ENCODE data around the gene ZNF346.
A peak's percentile ranks its signal among the peaks of the same experiment; 100 is the strongest.
"Not testable (repeated sequence)": the region's sequence is repeated elsewhere in the genome, so short reads cannot be mapped to it uniquely, and the experiment has no call there.

The ZNF346 gene, protein sequence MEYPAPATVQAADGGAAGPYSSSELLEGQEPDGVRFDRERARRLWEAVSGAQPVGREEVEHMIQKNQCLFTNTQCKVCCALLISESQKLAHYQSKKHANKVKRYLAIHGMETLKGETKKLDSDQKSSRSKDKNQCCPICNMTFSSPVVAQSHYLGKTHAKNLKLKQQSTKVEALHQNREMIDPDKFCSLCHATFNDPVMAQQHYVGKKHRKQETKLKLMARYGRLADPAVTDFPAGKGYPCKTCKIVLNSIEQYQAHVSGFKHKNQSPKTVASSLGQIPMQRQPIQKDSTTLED

DNA sequence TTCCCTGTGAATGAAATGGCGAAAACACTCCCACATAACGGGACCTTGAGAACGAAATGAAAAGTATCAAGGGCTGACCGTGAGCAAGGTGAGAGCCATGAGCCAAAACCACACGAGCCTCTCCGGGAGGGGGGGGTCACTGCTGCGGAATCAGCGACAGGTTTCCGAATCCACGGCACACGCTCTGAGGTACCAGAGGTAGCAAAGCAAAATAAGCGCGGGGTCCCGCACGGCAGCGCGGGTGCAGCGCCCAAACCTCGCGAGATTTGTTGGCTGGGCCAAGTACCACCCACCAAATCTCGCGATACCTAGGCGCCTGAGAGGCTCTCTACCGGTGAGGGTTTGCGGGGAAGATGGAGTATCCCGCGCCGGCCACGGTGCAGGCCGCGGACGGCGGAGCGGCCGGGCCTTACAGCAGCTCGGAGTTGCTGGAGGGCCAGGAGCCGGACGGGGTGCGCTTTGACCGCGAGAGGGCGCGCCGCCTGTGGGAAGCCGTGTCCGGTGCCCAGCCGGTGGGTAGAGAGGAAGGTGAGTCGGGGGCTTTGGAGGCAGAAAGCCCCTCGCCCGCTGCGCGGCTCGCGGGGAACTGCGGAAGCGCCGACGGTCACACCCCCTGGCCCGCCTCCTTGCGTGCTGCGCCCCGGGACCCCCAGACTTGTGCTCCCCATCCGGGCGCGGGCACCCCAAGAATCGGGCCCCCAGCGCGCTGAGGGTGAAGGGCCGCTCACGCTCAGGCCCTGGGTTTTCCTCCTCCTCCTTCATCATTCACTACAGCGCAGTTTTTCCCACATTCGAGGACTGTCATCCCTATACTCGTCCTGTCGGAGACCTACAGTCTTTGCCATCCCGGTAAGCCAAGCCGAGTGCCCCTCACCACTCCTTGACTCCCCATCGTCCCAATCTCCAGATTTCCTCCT, at the start of gene ZNF346:
Gene ZNF346, plus strand, starts transcription at position 311 of the 917 bp plus-strand sequence. Its CDS starts 43 bp downstream, at position 354.
- DNase-seq, result peak; percentile 92

DNA sequence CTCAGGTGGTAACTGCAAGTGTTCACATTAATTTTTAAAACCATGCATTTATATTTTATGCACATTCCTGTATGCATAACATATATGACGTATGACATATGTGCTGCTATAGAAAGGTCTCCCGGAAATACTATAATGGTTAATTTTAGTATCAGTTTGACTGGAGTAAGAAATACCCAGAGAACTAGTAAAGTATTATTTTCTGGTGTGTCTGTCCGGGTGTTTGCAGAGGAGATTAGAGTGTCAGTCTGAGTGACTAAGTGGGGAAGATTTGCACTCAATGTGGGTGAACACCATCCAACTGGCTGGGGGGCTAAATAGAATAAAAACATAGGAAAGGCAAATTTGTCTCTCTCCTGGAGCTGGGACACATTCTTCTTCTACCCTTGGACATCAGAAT, 42.8 kb upstream of the ZNF346 start:
- no peak for DNase-seq

DNA sequence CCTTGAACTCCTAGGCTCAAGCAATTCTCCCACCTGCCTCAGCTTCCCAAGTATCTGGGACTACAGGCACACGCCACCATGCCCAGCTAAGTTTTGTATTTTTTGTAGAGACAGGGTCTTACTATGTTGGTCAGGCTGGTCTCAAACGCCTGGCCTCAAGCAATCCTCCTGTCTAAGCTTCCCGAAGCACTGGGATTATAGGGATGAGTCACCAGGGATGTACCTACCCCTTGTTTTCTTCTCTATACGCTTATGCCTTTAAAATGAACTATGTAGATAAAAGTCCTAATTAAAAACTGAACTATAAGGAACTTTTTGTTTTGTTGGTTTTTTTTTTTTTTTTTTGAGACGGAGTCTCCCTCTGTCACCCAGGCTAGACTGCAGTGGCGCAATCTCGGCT, 41.7 kb upstream of the ZNF346 start:
- no peak for DNase-seq

DNA sequence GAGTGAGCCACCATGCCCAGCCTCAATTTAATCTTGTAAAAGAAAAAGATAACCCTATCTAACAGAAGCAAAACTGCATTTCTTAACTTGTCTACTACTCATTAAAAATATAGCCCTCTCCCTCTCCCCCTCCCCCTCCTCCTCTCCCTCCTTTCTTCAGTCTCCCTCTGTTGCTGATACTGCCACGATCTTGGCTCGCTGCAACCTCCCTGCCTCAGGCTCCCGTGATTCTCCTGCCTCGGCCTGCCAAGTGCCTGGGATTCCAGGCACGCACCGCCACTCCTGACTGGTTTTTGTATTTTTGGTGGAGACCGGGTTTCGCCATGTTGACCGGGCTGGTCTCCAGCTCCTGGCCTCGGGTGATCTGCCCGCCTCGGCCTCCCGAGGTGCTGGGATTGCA, 39.4 kb upstream of the ZNF346 start:
- DNase-seq, result not testable (repeated sequence)

DNA sequence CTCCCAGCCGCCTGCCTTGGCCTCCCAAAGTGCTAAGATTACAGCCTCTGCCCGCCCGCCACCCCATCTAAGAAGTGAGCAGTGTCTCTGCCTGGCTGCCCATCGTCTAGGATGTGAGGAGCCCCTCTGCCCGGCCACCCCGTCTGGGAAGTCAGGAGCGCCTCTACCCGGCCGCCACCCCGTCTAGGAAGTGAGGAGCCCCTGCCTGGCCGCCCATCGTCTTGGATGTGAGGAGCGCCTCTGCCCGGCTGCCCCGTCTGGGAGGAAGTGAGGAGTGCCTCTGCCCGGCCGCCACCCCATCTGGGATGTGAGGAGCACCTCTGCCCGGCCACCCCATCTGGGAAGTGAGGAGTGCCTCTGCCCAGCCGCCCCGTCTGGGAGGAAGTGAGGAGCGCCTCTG, 38.9 kb upstream of the ZNF346 start:
- DNase-seq, result not testable (repeated sequence)

DNA sequence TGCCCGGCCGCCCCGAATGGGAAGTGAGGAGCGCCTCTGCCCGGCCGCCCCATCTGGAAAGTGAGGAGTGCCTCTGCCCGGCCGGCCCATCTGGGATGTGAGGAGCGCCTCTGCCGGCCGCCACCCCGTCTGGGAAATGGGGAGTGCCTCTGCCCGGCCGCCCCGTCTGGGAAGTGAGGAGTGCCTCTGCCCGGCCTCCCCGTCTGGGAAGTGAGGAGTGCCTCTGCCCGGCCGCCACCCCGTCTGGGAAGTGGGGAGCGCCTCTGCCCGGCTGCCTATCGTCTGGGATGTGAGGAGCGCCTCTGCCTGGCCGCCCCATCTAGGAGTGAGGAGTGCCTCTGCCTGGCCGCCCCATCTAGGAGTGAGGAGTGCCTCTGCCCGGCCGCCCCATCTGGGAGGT, 38.3 kb upstream of the ZNF346 start:
- DNase-seq, result not testable (repeated sequence)

DNA sequence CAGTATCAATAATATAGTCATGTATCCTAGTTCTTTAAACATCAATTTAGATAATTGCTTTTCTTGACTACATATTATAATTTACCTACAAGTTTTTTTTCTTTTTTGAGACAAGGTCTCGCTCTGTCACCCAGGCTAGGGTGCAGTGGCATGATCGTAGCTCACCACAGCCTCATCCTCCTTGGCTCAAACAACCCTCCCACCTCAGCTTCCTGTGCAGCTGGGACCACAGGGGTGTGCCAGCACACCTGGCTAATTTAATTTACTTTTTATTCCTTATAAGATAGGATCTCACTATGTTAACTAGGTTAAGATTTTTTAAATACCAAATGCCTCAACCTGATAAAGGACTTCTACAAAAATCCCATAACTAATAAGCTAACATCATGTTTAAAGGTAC, 37.0 kb upstream of the ZNF346 start:
- DNase-seq, result peak; percentile 48

DNA sequence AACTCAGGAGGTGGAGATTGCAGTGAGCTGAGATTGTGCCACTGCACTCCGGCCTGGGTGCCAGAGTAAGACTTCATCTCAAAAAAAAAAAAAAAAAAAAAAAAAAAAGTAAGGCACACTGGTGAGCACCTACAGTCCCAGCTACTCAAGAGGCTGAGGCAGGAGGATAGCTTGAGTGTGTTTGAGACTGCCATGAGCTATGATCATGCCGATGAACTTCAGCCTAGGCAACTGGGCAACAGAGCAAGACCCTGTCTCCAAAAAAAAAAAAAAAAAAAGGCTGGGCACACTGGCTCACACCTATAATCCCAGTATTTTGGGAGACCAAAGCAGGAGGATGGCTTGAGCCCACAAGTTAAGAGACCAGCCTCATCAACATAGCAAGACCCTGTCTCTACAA, 36.2 kb upstream of the ZNF346 start:
- DNase-seq, result no peak

DNA sequence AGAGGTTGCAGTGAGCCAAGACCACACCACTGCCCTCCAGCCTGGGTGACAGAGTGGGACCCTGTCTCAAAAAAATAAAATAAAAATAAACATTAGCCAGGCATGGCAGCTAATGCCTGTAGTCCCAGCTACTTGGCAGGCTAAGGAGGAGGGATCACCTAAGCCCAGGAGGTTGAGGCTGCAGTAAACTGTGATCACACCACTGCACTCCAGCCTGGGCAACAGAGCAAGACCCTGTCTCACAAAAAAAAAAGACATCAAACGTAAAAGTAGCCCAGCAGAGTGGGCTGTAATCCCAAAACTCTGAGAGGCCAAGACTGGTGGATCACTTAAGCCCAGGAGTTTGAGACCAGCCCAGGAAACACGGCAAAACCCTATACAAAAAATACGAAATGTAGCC, 34.9 kb upstream of the ZNF346 start:
- DNase-seq, result no peak

DNA sequence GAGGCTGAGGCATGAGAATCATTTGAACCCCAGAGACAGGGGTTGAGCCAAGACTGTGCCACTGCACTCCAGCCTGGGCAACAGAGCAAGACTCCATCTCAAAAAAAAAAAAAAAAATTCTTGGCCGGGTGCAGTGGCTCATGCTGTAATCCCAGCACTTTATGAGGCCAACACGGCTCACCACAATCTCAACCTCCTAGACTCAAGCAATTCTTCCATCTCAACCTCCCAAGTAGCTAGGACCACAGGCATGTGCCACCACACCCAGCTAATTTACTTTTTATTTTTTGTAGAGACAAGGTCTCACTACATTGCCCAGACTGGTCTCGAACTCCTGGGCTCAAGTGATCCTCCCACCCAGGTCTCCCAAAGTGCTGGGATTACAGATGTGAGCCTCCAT, 29.4 kb upstream of the ZNF346 start:
- DNase-seq, result not testable (repeated sequence)

DNA sequence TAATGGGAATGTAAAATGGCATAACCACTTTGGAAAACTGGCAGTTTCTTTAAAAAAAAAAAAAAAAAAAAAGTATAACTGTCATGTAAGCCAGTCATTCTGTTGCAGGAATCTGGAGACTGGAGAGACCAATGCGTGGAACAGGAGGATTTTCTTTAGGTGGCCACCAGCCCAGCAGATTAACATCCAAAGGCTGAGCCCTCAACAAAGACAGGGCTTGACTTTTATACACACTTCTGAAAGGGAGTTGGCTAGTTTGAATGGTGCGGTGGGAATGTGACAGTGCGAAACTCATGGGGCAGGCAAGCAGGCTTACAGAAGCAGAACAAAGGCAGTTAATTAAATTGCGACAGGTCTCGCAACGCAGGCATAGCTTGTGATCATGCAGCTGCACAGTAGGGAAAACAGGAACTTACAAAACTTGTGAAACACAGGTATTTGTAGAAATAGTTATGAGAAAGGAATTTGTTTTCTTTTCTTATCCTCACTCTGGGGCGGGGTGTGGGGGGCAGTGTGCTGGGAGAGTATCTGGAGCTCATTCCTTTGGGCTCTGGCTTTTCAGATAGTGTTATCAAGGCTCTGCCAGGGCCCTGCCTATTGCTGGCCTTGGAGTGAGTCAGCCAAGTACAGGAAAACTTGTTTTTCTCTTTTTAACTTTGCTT, 27.9 kb upstream of the ZNF346 start:
- DNase-seq, result peak; percentile 71

DNA sequence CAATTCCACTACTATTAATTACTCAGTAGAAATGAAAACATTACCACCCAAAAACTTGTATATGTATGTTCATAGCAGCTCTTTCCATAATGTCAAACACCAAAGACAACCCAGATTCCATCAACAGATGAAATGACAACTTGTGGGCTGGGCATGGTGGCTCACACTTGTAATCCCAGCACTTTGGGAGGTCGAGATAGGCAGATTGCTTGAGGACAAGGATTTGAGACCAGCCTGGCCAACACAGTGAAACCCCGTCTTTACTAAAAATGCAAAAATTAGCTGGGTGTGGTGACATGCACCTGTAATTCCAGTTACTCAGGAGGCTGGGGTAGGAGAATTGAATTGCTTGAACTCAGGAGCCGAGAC, 27.4 kb upstream of the ZNF346 start:
- DNase-seq, result no peak

DNA sequence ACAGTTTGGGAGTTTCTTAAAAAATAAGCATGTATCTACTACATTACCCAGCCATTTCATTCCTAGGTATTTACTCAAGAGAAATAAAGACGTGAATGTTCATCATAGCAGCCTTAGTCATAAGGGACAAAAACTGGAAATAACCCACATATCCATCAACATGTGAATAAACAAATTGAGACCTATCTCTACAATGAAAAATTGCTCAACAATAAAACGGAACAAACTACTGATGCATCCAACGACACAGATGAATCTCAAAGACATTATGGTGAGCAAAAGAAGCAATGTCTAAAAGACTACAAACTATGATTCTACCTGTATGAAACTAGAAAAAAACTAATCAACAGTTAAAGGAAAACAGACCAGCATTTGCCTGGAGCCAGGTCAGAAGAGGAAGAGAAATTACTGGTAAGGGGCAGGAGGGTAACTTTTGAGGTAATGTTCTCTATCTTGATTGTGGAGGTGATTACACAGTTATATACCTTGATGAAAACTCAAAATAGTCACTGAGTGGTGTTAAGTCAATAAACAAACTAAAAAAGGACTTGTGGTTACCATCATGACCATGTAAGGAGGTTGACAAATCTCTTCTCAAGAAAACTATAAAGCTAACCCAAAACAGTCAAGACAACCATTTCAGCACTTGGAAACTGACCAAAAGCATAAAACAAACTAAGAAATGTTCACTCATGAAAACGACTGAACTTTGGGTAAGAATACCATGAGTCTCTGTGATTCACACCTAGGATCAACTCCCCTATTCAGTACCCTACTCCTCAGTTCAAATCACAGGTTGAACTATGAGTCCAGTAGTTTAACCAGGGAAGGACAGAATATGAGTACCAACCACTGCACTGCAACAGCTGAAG, 26.4 kb upstream of the ZNF346 start:
- DNase-seq, result no peak

DNA sequence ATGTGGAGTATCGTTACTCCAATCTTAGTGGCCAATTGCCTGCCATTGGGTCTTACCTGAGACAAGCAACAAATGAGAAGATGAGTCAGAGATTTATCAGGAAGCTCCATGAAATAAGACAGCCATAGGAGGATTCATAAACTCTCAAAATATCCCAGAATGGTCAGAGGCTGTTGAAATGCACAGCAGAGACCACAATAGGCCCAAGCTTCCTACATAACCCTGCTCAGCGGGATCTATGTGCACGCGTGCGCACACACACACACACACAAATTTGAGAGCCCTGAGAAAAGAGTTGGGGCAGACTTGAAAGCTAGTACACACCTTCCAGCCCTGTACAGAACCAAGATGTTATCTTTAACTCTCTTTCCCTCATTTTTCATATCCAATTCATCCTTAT, 25.7 kb upstream of the ZNF346 start:
- DNase-seq, result no peak

DNA sequence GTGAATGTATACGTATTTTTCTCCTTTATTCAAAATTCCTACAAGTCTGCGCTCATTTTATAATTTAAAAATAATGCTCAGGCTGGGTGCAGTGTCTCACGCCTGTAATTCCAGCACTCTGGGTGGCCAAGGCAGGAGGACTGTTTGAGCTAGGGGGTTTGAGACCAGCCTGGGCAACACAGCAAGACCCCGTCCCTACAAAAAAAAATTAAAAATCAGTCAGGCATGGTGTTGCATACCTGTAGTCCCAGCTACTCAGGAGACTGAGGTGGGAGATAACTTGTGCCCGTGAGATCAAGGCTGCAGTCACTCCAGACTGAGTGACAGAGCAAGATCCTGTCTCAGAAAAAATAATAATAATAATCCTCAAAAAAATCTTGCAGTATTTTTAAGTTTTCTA, 23.7 kb upstream of the ZNF346 start:
- DNase-seq, result no peak

DNA sequence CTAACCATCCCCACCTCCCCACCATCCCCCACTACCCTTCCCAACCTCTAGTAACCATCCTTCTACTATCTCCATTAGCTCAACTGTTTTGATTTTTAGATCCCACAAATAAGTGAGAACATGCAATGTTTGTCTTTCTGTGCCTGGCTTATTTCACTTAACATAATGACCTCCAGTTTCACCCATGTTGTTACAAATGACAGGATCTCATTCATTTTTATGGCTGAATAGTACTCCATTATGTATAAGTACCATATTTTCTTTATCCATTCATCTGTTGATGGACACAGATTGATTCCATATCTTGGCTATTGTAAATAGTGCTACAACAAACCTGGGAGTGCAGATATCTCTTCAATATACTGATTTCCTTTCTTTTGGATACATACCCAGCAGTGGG, 23.0 kb upstream of the ZNF346 start:
- not testable (repeated sequence) for DNase-seq

DNA sequence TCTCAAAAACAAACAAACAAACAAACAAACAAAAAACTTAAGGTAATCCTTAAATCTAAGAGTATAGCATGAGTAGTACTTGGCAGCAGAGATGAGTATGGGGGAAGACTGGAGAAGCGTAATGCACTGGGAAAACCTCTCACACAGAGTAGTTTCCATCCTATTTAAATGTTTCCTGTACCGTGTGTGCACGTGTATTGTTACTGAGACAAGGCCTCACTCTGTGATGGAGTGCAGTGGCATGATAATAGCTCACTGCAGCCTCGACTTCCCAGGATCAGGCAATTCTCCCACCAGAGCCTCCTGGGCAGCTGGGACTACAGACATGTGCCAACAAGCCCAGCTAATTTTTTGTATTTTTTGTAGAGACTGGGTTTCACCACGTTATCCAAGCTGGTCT, 18.8 kb upstream of the ZNF346 start:
- no peak for DNase-seq

DNA sequence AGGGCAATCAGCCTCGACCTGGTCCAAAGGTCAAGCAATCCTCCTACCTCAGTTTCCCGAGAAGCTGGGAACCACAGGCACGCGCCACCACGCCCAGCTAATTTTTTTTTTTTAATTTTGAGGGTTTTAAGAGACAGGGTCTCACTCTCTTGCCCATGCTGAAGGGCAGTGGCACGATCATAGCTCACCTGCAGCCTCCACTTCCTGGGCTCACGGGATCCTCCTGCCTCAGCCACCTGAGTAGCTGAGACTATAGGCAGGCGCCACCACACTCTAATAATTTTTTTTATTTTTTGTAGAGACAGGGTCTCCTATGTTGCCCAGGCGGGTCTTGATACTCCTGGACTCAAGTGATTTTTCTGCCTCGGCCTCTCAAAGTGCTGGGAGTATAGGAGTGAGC, 17.5 kb upstream of the ZNF346 start:
- no peak for DNase-seq

DNA sequence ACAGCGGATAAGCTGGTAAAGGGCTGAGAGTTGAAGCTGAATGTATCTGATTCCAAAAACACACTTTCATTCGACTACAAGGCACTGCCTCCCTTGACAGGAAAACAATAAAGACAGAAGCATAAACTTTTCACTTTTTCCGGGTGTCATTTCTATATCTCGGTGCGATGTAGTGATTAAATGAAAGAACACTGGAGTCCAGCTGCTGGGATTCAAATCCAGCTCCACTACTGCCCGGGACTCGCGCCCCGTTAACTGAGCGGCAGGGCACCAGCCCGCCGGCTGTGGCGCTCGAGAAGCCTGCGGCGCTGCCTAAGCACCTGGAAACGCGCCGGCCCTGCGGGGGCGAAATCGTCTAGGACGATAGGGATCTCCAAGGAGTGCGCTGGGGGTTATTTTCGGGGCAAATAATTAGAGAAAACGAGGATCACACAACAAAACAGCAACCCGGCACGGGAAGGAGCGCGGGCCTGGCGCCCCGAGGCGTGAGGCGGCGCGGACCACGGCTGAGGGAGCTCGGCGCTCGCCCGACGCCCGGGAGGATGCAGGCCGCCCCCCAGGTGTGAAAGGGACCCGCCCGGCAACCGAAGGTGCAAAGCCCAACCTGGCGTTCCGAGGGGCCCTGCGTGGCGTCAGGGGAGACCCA, 16.8 kb upstream of the ZNF346 start:
- DNase-seq, result peak; percentile 50

DNA sequence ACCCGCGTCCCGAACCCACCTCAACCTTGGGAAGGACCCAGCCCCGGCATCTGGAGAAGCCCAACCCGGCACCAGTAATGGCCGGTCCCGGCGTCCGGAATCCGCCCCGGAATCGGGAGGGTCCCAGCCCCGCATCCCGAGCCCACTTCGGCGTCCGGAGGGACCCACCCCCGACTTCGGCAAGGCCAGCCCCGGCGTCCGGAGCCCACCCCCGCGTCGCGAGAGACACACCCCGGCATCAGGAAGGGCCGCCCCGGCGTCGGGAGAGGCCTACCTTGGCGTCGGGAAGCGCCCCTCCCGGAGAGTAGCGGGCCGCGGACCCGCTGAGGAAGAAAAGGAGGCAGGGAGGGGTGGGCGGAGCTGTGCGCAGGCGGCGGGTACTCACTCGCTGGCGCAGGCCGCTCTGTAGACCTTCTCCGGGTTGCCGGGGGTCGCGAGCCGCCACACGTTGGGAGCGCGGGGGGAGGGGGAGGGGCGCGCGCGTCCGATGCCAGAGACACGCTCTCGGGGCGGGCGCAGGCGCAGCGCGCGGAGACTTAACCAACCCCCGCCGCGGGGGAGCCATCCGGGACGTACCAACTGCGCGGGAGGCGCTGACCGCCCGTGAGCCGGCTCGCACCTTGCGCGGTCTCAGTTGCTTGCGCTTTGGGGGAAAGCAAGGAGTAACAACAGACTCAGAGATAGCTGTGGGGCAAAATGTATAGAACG, 16.1 kb upstream of the ZNF346 start, which contains the start of gene UIMC1:
Gene UIMC1, minus strand, starts transcription at position 515 of the 708 bp plus-strand sequence. CDS start 24,164 bp downstream, outside the sequence.
- peak; percentile 88 for DNase-seq

DNA sequence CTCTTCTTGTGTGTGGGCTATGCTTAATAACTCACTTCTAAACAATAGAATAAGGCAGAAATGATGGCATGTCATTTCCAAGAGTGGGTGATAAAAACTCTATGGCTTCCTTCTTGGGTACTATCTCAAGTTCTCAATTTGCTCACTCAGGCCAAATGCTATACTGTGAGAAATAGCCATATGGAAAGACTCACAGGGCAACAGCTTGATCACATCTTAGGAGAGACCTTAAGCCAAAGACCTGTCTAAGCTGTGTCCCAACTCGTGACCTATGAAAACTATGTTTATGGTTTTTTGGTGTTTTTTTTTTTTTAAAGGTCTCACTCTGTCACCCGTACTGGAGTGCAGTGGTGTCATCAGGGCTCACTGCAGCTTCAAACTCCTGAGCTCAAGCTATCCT, 13.8 kb upstream of the ZNF346 start:
- no peak for DNase-seq
